ENCODE data around the gene GNPNAT1. TPM values are rescaled to one million over a fixed set of nuclear protein-coding genes. Genes with fewer than 3 reads are reported as not detected.

GNPNAT1 gene
- polyA plus RNA-seq, 1 donor from 2014 or later, result 10.1 TPM

GRCh38 chr14:52759145-52759544 is 32.3 kb downstream of the GNPNAT1 start:
- Histone ChIP-seq H3K9me2 (ENCODE audit: insufficient read depth, low read length) (no peaks in the 10 kb centered on the region), H3K4me2 (ENCODE audit: low read length) (no peak overlapping the region)
- TF ChIP-seq POLR2AphosphoS5 (IDR thresholded peaks at IDR 0.05) (no peak), REST (IDR thresholded peaks at IDR 0.05; ENCODE audit: borderline replicate concordance) (no peak), EZH2 (IDR thresholded peaks at IDR 0.05; ENCODE audit: borderline replicate concordance, insufficient read depth, low read length, poor library complexity, severe bottlenecking) (no peak), MXI1 (conservative IDR thresholded peaks at IDR 0.05; ENCODE audit: poor library complexity, severe bottlenecking) (no peak), RAD21 (conservative IDR thresholded peaks at IDR 0.05) (no peak), TAF1 (IDR thresholded peaks at IDR 0.05; ENCODE audit: low read depth) (no peak), EP300 (conservative IDR thresholded peaks at IDR 0.05; ENCODE audit: poor library complexity, severe bottlenecking) (no peak), SMC3 (conservative IDR thresholded peaks at IDR 0.05; ENCODE audit: poor library complexity) (no peak), CTCF (IDR thresholded peaks at IDR 0.05; ENCODE audit: poor library complexity, severe bottlenecking) (no peak)

GRCh38 chr14:52755607-52756316 is 35.6 kb downstream of the GNPNAT1 start:
- no peak overlapping the region for H3K9ac ChIP-seq (ENCODE audit: low read length)
- no peak overlapping the region for H3K4me2 ChIP-seq (ENCODE audit: low read length)
- H3K9me2 ChIP-seq (ENCODE audit: insufficient read depth, low read length), result no peaks in the 10 kb centered on the region
- H2AFZ ChIP-seq (ENCODE audit: low read depth, low read length), result no peak overlapping the region
- no peaks in the 10 kb centered on the region for H3K9me3 ChIP-seq (ENCODE audit: low read length)
- no peaks in the 10 kb centered on the region for H3K36me3 ChIP-seq (ENCODE audit: insufficient read depth, low read length)
- TF ChIP-seq RAD21 (conservative IDR thresholded peaks at IDR 0.05) (no peak), EZH2 (IDR thresholded peaks at IDR 0.05; ENCODE audit: borderline replicate concordance, insufficient read depth, low read length, poor library complexity, severe bottlenecking) (no peak), MXI1 (conservative IDR thresholded peaks at IDR 0.05; ENCODE audit: poor library complexity, severe bottlenecking) (no peak)
- H3F3A ChIP-seq (ENCODE audit: insufficient read depth, low read length, poor library complexity, severe bottlenecking), result no peaks in the 10 kb centered on the region
- H3K27ac ChIP-seq (ENCODE audit: low read length), result no peak overlapping the region
- no peaks in the 10 kb centered on the region for H3K27me3 ChIP-seq (ENCODE audit: insufficient read depth, low read depth, low read length)
- no peaks in the 10 kb centered on the region for H4K20me1 ChIP-seq (ENCODE audit: insufficient read depth)
- no peak overlapping the region for H3K4me3 ChIP-seq (ENCODE audit: low read length)
- no peaks in the 10 kb centered on the region for H3K79me2 ChIP-seq (replicated peaks; ENCODE audit: insufficient read depth, low read length)

More at GRCh38 chr14:52759145-52759544, 32.3 kb downstream of the GNPNAT1 start:
- Histone ChIP-seq H3K9ac (ENCODE audit: low read length) (no peak overlapping the region), H4K20me1 (ENCODE audit: insufficient read depth) (no peaks in the 10 kb centered on the region), H3K79me2 (replicated peaks; ENCODE audit: insufficient read depth, low read length) (no peaks in the 10 kb centered on the region), H2AFZ (ENCODE audit: low read depth, low read length) (no peak overlapping the region), H3K27me3 (ENCODE audit: insufficient read depth, low read depth, low read length) (no peaks in the 10 kb centered on the region), H3K27ac (ENCODE audit: low read length) (no peak overlapping the region), H3F3A (ENCODE audit: insufficient read depth, low read length, poor library complexity, severe bottlenecking) (no peaks in the 10 kb centered on the region), H3K4me3 (ENCODE audit: low read length) (no peak overlapping the region), H3K9me3 (ENCODE audit: low read length) (no peaks in the 10 kb centered on the region), H3K36me3 (ENCODE audit: insufficient read depth, low read length) (no peaks in the 10 kb centered on the region)

Data from neural cell (in vitro differentiated cells).